DOHH2 (cell line): Measurements from ENCODE around the gene BMP8A.

Source experiments
- H3F3A ChIP-seq: fragments of 200-600 bp; sonication (generic), shearing (Covaris generic); 2 replicates; pipeline ENCODE4 v1.6.0; 2016; ENCODE audit warnings: antibody characterized with exemption, mild to moderate bottlenecking; ENCODE audit not compliant: control insufficient read depth, insufficient read depth
- H3K27ac ChIP-seq: fragments of 200-600 bp; sonication (generic); 2 replicates; pipeline ENCODE4 v1.5.1; 2014; ENCODE audit warnings: low read depth, mild to moderate bottlenecking, low read length, moderate library complexity
- H3K27me3 ChIP-seq: fragments of 200-600 bp; sonication (generic); 2 replicates; pipeline ENCODE4 v1.6.1; 2014; ENCODE audit warnings: mild to moderate bottlenecking, low read length, mixed read lengths; ENCODE audit not compliant: control insufficient read depth
- H3K36me3 ChIP-seq: fragments of 200-600 bp; sonication (generic); 2 replicates; pipeline ENCODE4 v1.6.1; 2014; ENCODE audit warnings: mild to moderate bottlenecking, low read length, moderate library complexity, mixed read lengths; ENCODE audit not compliant: control insufficient read depth
- H3K4me1 ChIP-seq: fragments of 200-600 bp; sonication (generic); 2 replicates; pipeline ENCODE4 v1.6.1; 2014; ENCODE audit warnings: mild to moderate bottlenecking, low read length, mixed read lengths; ENCODE audit not compliant: control insufficient read depth
- H3K4me2 ChIP-seq: fragments of 200-600 bp; sonication (generic); 2 replicates; pipeline ENCODE4 v1.6.0; 2014; ENCODE audit warnings: mild to moderate bottlenecking, low read length, moderate library complexity
- H3K4me3 ChIP-seq: fragments of 200-600 bp; sonication (generic); 2 replicates; pipeline ENCODE4 v1.5.1; 2014; ENCODE audit warnings: mild to moderate bottlenecking, low read length, mixed read lengths
- H3K79me2 ChIP-seq: fragments of 200-600 bp; sonication (generic); 2 replicates; pipeline ENCODE4 v1.6.1; 2014; ENCODE audit warnings: mild to moderate bottlenecking, low read length, mixed read lengths; ENCODE audit not compliant: control insufficient read depth
- H3K9me2 ChIP-seq: fragments of 200-600 bp; sonication (generic); replicated peaks from 2 replicates; pipeline ENCODE4 v1.6.1; 2014; ENCODE audit warnings: mild to moderate bottlenecking, low read length, mixed read lengths; ENCODE audit not compliant: control insufficient read depth
- H3K9me3 ChIP-seq: fragments of 200-600 bp; sonication (generic); 2 replicates; pipeline ENCODE4 v1.6.1; 2014; ENCODE audit warnings: antibody characterized with exemption, low read length, mixed read lengths; ENCODE audit not compliant: control insufficient read depth, insufficient read depth
- H4K20me1 ChIP-seq: fragments of 200-600 bp; sonication (generic); 2 replicates; pipeline ENCODE4 v1.6.0; 2014; ENCODE audit warnings: low read depth, mild to moderate bottlenecking, antibody characterized with exemption, low read length, moderate library complexity; ENCODE audit not compliant: control insufficient read depth, insufficient read depth
- EZH2phosphoT487 ChIP-seq: fragments of 200-600 bp; sonication (generic); IDR thresholded peaks from 2 replicates; pipeline ENCODE4 v1.6.1; 2017; ENCODE audit warnings: borderline replicate concordance, mild to moderate bottlenecking, antibody characterized with exemption, low read length, moderate library complexity, mixed read lengths
- TF ChIP-seq, protein P1 (sequence below): fragments of 200-600 bp; sonication (generic); IDR thresholded peaks from one replicate; pipeline ENCODE4 v1.5.1; 2014; ENCODE audit warnings: antibody characterized with exemption, mild to moderate bottlenecking, low read depth, low read length; ENCODE audit not compliant: poor library complexity, severe bottlenecking

Gene BMP8A

DNA sequence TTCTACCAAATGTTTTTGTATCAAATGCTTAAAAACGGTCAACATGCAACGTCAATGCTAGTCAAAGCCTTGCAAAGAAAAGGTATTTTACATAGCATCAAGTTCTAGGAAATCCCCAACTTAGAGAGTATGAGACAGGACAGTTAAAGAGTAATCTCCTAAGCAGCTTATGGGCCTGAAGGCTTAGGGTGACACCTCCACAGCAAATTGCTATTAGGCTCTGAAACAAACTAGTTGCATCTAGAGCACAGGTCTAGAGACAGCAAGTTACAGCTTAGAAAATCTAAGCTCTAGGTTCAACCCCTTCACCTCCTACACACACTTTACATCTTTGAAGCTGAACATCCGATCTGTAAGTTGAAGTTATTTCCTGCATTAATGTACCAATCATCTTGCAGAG lies 71.5 kb downstream of the BMP8A start:
- H3K79me2 ChIP-seq: peaks cover 41% of the 10 kb centered on the region
- no peaks in the 10 kb centered on the region for H3K9me3 ChIP-seq
- H3K4me2 ChIP-seq: no peak overlapping the region
- 0 out of 2 replicates have a peak, but pooled peaks cover 22% of the 10 kb centered on the region for H4K20me1 ChIP-seq
- H3K27ac ChIP-seq: no peak overlapping the region
- H3K27me3 ChIP-seq: no peaks in the 10 kb centered on the region
- H3F3A ChIP-seq: peaks cover 34% of the 10 kb centered on the region
- no peaks in the 10 kb centered on the region for H3K9me2 ChIP-seq
- H3K36me3 ChIP-seq: peaks cover 92% of the 10 kb centered on the region
- no peak for TF ChIP-seq EZH2phosphoT487
- TF ChIP-seq, protein P1, sequence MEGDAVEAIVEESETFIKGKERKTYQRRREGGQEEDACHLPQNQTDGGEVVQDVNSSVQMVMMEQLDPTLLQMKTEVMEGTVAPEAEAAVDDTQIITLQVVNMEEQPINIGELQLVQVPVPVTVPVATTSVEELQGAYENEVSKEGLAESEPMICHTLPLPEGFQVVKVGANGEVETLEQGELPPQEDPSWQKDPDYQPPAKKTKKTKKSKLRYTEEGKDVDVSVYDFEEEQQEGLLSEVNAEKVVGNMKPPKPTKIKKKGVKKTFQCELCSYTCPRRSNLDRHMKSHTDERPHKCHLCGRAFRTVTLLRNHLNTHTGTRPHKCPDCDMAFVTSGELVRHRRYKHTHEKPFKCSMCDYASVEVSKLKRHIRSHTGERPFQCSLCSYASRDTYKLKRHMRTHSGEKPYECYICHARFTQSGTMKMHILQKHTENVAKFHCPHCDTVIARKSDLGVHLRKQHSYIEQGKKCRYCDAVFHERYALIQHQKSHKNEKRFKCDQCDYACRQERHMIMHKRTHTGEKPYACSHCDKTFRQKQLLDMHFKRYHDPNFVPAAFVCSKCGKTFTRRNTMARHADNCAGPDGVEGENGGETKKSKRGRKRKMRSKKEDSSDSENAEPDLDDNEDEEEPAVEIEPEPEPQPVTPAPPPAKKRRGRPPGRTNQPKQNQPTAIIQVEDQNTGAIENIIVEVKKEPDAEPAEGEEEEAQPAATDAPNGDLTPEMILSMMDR: no peak
- peaks cover 10% of the 10 kb centered on the region for H3K4me1 ChIP-seq
- H3K4me3 ChIP-seq: no peak overlapping the region

DNA sequence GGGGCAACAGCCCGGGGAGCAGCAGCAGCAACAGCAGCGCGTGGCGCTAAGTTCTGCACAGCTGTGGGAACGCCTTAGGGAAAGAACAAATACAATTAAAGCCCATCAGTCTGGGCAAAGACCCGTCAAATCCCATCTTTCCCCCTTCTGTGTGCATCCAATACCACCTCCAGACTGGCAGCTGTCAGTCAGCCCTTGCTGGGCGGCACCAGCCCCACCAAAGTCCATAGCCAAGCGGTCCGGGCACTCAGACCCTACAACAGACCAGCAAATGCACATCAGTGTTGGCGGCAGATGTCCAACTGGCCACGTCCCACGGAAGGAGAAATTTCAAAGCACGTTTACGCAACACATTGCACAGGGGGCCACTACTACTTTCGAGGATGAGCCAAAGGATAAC lies 72.2 kb downstream of the BMP8A start:
- H4K20me1 ChIP-seq: 0 out of 2 replicates have a peak, but pooled peaks cover 22% of the 10 kb centered on the region
- H3K9me2 ChIP-seq: no peaks in the 10 kb centered on the region
- H3K4me2 ChIP-seq: no peak overlapping the region
- no peaks in the 10 kb centered on the region for H3K9me3 ChIP-seq
- H3K79me2 ChIP-seq: peaks cover 42% of the 10 kb centered on the region
- no peak for TF ChIP-seq EZH2phosphoT487
- TF ChIP-seq, protein P1: no peak
- peaks cover 96% of the 10 kb centered on the region for H3K36me3 ChIP-seq
- H3K4me1 ChIP-seq: peaks cover 7% of the 10 kb centered on the region
- H3K27me3 ChIP-seq: no peaks in the 10 kb centered on the region
- no peak overlapping the region for H3K27ac ChIP-seq
- H3F3A ChIP-seq: peaks cover 31% of the 10 kb centered on the region
- H3K4me3 ChIP-seq: no peak overlapping the region

DNA sequence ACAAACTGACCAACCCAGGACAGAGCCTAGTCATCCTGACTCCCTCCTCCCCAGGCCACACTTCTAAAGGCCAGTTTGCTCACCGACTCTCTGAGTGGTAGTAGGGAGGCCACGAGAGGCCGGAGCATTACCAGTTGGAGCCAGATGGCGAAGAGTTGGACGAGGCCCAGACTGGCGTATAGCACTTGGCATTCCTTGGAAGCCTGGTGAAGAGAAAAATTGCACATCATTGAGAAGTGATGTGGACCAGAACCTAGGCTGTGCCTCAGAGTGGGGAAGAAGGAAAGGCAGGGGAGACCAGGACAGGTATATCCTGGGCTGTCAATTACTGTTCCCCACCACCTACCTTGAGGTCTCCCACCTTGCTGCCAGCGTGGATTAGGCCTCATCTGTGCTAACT lies 72.9 kb downstream of the BMP8A start:
- H3K27ac ChIP-seq: no peak overlapping the region
- 0 out of 2 replicates have a peak, but pooled peaks cover 22% of the 10 kb centered on the region for H4K20me1 ChIP-seq
- no peak for TF ChIP-seq EZH2phosphoT487
- TF ChIP-seq, protein P1: no peak
- no peak overlapping the region for H3K4me3 ChIP-seq
- H3K9me2 ChIP-seq: no peaks in the 10 kb centered on the region
- H3F3A ChIP-seq: peaks cover 35% of the 10 kb centered on the region
- H3K27me3 ChIP-seq: no peaks in the 10 kb centered on the region
- H3K9me3 ChIP-seq: no peaks in the 10 kb centered on the region
- H3K79me2 ChIP-seq: peaks cover 41% of the 10 kb centered on the region
- peaks cover 6% of the 10 kb centered on the region for H3K4me1 ChIP-seq
- no peak overlapping the region for H3K4me2 ChIP-seq
- H3K36me3 ChIP-seq: peaks cover 98% of the 10 kb centered on the region
